HEK293T (cell line): ENCODE measurements around the gene ABHD11.

Experiments
- ARNT ChIP-seq: fragments of 450-650 bp; IDR thresholded peaks from 2 replicates; pipeline ENCODE4 v1.6.1; 2017; ENCODE audit warnings: mild to moderate bottlenecking
- BHLHE40 ChIP-seq: fragments of 450-650 bp; IDR thresholded peaks from 2 replicates; pipeline ENCODE4 v1.6.1; 2016; ENCODE audit warnings: mild to moderate bottlenecking, moderate library complexity, borderline replicate concordance
- ELF4 ChIP-seq: fragments of 450-650 bp; IDR thresholded peaks from 2 replicates; pipeline ENCODE4 v1.6.1; 2017; ENCODE audit warnings: antibody characterized with exemption
- FOXA1 ChIP-seq: fragments of 450-650 bp; IDR thresholded peaks from 2 replicates; pipeline ENCODE4 v1.6.1; 2016; ENCODE audit warnings: mild to moderate bottlenecking
- FOXK2 ChIP-seq: fragments of 450-650 bp; IDR thresholded peaks from 2 replicates; pipeline ENCODE4 v1.6.1; 2016; ENCODE audit warnings: mild to moderate bottlenecking
- FOXM1 ChIP-seq: fragments of 450-650 bp; IDR thresholded peaks from 2 replicates; pipeline ENCODE4 v1.6.1; 2017; ENCODE audit warnings: mild to moderate bottlenecking, borderline replicate concordance
- HDGF ChIP-seq: fragments of 450-650 bp; IDR thresholded peaks from 2 replicates; pipeline ENCODE4 v1.6.1; 2017; ENCODE audit warnings: antibody characterized with exemption, borderline replicate concordance
- L3MBTL2 ChIP-seq: fragments of 450-650 bp; conservative IDR thresholded peaks from 2 replicates; pipeline ENCODE4 v1.6.1; 2016; ENCODE audit warnings: mild to moderate bottlenecking
- NFRKB ChIP-seq: fragments of 450-650 bp; IDR thresholded peaks from 2 replicates; pipeline ENCODE4 v1.6.1; 2016; ENCODE audit warnings: mild to moderate bottlenecking, moderate library complexity
- SP1 ChIP-seq: fragments of 450-650 bp; IDR thresholded peaks from 2 replicates; pipeline ENCODE4 v1.6.1; 2017
- SUZ12 ChIP-seq: fragments of 450-650 bp; IDR thresholded peaks from 2 replicates; pipeline ENCODE4 v1.6.1; 2016; ENCODE audit warnings: mild to moderate bottlenecking
- TARDBP ChIP-seq: fragments of 450-650 bp; IDR thresholded peaks from 2 replicates; pipeline ENCODE4 v1.6.1; 2016
- ZNF384 ChIP-seq: fragments of 450-650 bp; IDR thresholded peaks from 2 replicates; pipeline ENCODE4 v1.6.1; 2016

DNA sequence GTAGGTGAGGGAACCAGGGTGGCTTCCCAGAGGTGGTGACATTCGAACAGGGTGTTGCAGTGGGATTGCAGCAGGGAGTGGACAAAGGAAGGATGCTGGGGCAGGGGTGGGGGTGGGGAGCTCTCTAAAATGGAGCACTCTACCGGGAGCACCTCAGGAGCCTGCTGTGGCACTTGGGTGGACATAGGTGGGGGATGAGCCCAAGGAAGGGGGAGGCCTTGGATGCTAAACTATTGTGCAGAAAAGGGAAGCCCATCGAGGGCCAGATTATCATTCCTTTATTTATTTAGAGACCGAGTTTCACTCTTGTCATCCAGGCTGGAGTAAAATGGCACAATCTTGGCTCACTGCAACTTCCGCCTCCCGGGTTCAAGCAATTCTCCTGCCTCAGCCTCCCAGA is 15.8 kb downstream of the ABHD11 start:
- no peak for TF ChIP-seq FOXM1
- no peak for TF ChIP-seq BHLHE40
- TF ChIP-seq HDGF, result no peak
- TF ChIP-seq NFRKB, result no peak
- TF ChIP-seq ZNF384, result no peak
- TF ChIP-seq TARDBP, result no peak
- no peak for TF ChIP-seq SUZ12
- no peak for TF ChIP-seq ELF4
- TF ChIP-seq FOXA1, result no peak
- no peak for TF ChIP-seq ARNT
- no peak for TF ChIP-seq L3MBTL2
- no peak for TF ChIP-seq FOXK2
- TF ChIP-seq SP1, result no peak
